ENCODE data around the gene PTPRD.

PTPRD gene

DNA sequence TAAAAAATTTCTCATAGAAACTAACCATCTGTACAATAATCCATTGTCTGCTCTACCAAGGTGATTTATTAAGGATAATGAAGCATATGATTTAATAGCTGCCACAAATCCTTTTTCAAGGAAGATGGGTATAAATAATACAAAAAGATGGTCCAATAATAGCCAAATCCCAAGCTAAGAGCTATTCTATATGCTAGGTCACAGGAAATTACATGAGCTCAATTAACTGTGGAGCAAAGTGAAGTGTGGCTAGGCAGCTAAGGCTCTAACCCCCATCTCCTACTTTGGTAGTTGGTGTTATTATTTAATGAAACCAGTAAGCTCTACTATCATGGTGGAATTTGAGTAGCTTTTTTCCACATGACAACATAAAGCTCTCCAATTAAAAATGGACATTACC lies 1768.3 kb downstream of the PTPRD start:
- no peak for DNase-seq

- DNase-seq: no peak
These were observed 1770.2 kb downstream of the PTPRD start for GRCh38 chr9:8842402-8843193.

DNA sequence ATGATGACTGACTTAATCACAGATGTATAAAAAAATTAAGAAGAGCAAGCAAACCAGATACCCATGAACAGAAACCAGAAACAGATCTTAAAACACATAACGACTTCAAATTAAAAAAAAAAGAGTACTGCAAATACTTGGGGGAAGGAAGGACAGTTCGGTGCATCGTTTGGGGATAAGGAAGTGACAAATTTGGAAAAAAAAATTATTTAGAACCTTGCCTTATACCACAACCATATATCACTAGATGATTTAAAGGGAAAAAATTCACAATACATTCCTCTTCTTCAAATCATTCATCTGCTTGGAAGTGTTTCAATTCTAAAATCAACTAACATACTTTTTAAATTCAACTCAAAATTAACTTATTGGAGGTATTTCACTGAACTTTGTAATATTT lies 1774.7 kb downstream of the PTPRD start:
- DNase-seq: no peak

DNA sequence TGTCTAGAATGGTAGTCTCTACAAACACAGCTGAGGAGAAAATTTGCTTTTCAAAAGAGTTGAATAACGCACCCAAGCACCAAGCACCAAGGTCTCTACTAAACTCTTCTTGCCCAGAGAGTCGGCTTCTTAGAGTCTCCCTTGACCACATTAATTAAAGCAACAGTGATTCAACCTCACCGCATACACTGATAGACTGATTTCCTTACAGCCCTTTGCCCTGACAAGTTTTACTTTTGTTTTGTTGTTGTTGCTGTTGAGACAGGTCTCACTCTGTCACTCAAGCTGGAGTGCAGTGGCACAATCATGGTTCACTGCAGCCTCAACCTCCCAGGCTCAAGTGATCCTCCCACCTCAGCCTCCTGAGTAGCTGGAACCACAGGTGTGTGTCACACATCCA lies 1777.5 kb downstream of the PTPRD start:
- no peak for DNase-seq

- DNase-seq: no peak
These were observed 1779.8 kb downstream of the PTPRD start for GRCh38 chr9:8832955-8833354.

- DNase-seq: no peak
These were observed 1780.4 kb downstream of the PTPRD start for GRCh38 chr9:8832386-8832785.

DNA sequence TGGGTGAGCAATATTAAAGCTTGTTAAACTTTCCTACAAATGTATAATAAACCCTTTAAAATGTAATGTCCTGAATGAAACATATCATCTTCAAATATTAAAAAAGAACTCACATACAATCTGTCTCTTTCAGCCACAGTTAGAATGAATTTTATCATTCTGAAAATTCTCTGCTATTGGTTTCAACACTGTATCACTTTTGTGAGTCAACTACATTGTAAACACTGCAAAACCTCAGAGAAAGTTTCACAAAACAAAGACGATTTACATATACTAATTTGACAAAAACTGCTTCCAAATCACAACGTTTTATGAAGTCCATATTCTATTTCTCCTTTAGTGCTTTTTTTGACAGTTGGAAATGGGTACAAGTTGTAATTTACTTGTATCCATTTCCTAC lies 1781.2 kb downstream of the PTPRD start:
- no peak for DNase-seq

DNA sequence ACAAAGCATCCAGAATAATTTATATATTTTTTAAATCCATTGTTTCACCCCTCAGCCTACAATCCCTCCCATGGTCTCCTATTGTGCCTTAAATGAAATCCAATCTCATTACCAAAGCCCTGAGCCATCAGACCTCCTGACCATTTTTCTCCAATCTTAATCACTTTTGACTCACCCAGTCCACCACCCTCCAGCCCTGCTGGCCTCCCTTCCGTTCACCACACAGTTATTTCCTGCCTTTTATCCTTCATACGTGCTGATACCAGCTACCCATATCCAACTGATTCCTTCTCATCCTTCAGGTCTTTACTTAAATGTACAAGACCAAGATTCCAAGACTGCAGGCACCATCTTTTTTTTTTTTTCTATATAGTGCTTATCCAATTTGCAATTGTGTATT lies 1786.5 kb downstream of the PTPRD start:
- DNase-seq: no peak

DNA sequence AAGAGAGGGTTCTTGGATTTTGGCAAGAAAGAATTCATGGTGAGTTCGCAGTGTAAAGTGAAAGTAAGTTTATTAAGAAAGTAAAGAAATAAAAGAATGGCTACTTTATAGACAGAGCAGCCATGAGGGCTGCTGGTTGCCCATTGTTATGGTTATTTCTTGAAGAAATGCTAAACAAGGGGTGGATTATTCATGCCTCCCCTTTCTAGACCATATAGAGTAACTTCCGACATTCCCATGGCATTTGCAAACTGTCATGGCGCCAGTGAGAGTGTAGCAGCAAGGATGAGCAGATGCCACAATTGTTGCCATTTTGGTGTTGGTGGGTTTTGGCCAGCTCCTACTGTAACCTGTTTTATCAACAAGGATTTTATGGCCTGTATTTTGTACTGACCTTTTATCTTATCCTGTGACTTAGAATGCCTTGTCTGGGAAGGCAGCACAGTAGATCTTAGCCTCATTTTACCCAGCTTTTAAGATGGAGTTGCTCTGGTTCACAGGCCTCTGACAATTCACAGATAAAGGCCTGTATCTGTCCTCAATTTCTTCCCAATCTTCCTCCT lies 1787.1 kb downstream of the PTPRD start:
- DNase-seq: no peak

GRCh38 chr9:8823131-8823895 lies 1789.5 kb downstream of the PTPRD start:
- no peak for DNase-seq

- no peak for DNase-seq
These were observed 1790.2 kb downstream of the PTPRD start for GRCh38 chr9:8822667-8823025.

GRCh38 chr9:8821910-8822666 lies 1790.7 kb downstream of the PTPRD start:
- DNase-seq: no peak

DNA sequence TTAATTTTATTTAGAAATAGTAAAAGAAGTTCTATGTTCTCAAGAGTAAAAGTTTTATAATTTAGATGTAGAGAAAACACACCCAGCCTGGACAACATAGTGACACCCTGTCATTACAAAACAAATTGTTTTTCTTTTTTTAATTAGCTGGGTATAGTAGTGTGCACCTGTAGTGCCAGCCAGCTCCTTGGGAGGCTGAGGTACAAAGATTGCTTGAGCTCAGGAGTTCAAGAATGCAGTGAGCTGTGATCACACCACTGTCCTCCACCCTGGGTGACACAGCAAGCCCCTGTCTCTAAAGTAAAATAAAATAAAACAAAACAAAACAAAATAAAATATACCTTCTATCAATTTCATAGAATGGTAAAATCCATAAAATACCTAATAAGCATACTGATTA lies 1795.5 kb downstream of the PTPRD start:
- DNase-seq: no peak

GRCh38 chr9:8816361-8816760 lies 1796.4 kb downstream of the PTPRD start:
- DNase-seq: peak in 1 of 56 donors; percentile 11

- DNase-seq: no peak
These were observed 1796.9 kb downstream of the PTPRD start for GRCh38 chr9:8815931-8816330.

DNA sequence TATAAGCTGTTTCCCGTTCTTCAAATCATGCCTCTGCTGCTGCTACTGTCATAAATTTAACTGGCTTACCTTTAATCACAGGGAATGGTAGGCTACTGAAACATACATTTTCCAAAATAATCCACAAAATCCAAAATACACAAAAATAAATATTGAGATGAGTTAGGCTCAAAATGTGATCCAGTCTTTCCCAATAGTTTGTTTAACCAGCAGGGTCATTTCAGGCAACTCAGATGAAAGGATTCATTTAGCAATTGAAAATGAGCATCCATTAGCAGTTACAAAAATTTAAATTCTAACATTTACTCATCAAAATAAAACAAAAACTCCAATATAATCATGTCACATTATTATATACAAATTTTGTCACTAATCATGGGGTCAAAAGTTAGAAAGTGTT lies 1797.6 kb downstream of the PTPRD start:
- DNase-seq: no peak

DNA sequence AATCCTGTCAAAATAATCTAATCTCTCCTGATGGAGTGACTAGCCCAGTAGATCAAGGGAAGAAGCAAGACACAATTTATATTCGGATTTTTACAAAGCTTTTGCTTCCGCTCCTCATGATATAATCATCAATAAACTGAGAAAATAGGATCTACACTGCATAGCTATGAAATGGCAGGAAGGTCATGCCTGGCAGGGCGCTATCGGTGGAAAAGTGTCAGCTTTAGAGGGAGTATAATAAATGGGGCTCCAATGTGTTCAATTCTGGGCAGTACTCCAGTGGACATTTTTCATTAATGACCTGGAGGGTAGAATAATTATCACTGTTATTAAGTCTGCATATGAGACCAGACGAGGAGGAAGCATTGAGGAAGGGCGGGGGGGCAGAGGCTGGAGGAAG lies 1799.9 kb downstream of the PTPRD start:
- no peak for DNase-seq

DNA sequence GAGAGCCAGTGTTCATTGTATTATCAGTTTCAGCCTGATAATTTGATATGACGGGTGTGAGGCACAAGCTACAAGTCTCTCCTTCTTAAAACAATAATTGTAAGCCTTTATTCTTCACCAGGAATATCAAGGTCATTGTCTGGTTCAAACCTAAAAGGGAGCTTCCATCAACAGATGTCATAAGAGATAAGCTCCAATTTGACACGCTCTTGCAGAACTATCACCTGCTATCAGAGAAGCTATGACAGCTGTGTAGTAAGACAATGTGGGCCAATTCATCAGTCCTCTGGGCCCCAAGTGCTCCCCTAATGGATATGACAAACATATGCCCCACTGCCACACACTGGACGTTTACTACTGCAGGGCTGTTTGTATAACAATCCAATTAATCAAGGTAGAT lies 1803.1 kb downstream of the PTPRD start:
- DNase-seq: no peak

DNA sequence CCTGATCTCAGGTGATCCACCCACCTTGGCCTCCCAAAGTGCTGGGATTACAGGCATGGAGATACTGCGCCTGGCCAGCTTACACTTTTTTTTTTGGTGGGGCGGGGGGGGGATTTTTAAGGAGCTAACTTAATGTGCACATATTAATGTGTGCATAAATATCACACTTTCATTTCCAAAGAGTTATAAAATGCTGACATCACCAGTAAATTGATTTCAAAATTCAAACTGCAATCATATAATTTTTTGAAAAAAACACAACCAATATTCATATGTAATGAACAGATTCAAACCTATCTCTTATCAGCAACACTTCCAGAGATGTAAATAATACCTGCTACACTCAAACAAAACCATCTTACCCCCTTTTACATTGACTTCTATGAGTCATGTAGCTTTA lies 1806.7 kb downstream of the PTPRD start:
- no peak for DNase-seq

GRCh38 chr9:8804613-8805012 lies 1808.2 kb downstream of the PTPRD start:
- no peak for DNase-seq

GRCh38 chr9:8802242-8802641 lies 1810.6 kb downstream of the PTPRD start:
- DNase-seq: no peak

DNA sequence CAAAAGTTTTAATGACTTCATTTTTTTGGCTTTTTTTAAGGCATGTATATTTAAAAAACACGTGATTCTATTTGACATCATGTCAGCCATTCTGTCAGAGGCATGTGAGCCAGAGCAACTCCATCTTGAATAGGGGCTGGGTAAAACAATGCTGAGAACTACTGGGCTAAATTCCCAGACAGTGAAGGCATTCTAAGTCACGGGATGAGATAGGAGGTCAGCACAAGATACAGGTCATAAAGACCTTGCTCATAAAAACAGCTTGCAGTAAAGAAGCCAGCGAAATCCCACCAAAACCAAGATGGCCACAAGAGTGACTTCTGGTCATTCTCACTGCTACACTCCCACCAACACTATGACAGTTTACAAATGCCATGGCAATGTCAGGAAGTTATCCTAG lies 1812.6 kb downstream of the PTPRD start:
- DNase-seq: no peak

Measured in nucleus accumbens (tissue), 56 donors.